HepG2 (cell line): ENCODE measurements around the gene NDE1. TPM values are rescaled to one million over a fixed set of nuclear protein-coding genes. Genes with fewer than 3 reads are reported as not detected.

Experiments used
- CBFB ChIP-seq: sonication (generic); formaldehyde crosslinking; IDR thresholded peaks from 2 replicates; pipeline ENCODE4 v1.4.0; 2020; ENCODE audit warnings: missing genetic modification reagents
- CENPX ChIP-seq: sonication (generic); formaldehyde crosslinking; IDR thresholded peaks from 2 replicates; pipeline ENCODE4 v1.9.0; 2021; ENCODE audit warnings: mild to moderate bottlenecking, missing genetic modification reagents, moderate library complexity
- EZH2 ChIP-seq: conservative IDR thresholded peaks from 2 replicates; pipeline ENCODE4 v1.6.1; 2012; ENCODE audit warnings: mild to moderate bottlenecking, low read depth, low read length, moderate library complexity
- FLYWCH1 ChIP-seq: sonication (generic); formaldehyde crosslinking; IDR thresholded peaks from 2 replicates; pipeline ENCODE4 v1.8.1; 2023; ENCODE audit warnings: mild to moderate bottlenecking, missing genetic modification reagents
- NFIC ChIP-seq: IDR thresholded peaks from 2 replicates; pipeline ENCODE4 v1.6.1; 2012; ENCODE audit warnings: mild to moderate bottlenecking, low read length, inconsistent platforms
- NFKBIZ ChIP-seq: IDR thresholded peaks from 2 replicates; pipeline ENCODE4 v1.6.1; 2018; ENCODE audit warnings: missing genetic modification reagents, missing compliant biosample characterization
- PLSCR1 ChIP-seq: sonication (generic); formaldehyde crosslinking; IDR thresholded peaks from 2 replicates; pipeline ENCODE4 v1.5.0; 2020; ENCODE audit warnings: missing genetic modification reagents, mild to moderate bottlenecking, borderline replicate concordance
- ZBED4 ChIP-seq: sonication (generic); formaldehyde crosslinking; IDR thresholded peaks from 2 replicates; pipeline ENCODE4 v1.4.0; 2020; ENCODE audit warnings: missing genetic modification reagents, borderline replicate concordance
- ZBTB49 ChIP-seq: sonication (generic); formaldehyde crosslinking; IDR thresholded peaks from 2 replicates; pipeline ENCODE4 v1.4.0; 2020; ENCODE audit warnings: missing genetic modification reagents, borderline replicate concordance
- ZGPAT ChIP-seq: IDR thresholded peaks from 2 replicates; pipeline ENCODE4 v1.6.1; 2016; ENCODE audit warnings: mild to moderate bottlenecking
- ZNF101 ChIP-seq: sonication (generic); formaldehyde crosslinking; IDR thresholded peaks from 2 replicates; pipeline ENCODE4 v1.4.0; 2020; ENCODE audit warnings: mild to moderate bottlenecking, low read depth, missing genetic modification reagents, borderline replicate concordance
- ZNF232 ChIP-seq: sonication (generic); formaldehyde crosslinking; IDR thresholded peaks from 2 replicates; pipeline ENCODE4 v1.4.0; 2020; ENCODE audit warnings: missing genetic modification reagents, borderline replicate concordance
- ZNF574 ChIP-seq: sonication (generic); formaldehyde crosslinking; IDR thresholded peaks from 2 replicates; pipeline ENCODE4 v1.4.0; 2020; ENCODE audit warnings: missing genetic modification reagents
- ZNF704 ChIP-seq: sonication (generic); formaldehyde crosslinking; IDR thresholded peaks from 2 replicates; pipeline ENCODE4 v1.8.1; 2023; ENCODE audit warnings: mild to moderate bottlenecking, inconsistent platforms, moderate library complexity, missing genetic modification reagents, borderline replicate concordance
- polyA plus RNA-seq, 8 experiments: library from polyadenylated mRNA; depleted of rRNA in 3 of 8; stranded (reverse) in 7 of 8; unstranded in 1 of 8; fragments of >200 nt; fragmentation: Illumina TruSeq in 4 of 8; extraction: Trizol in 4 of 8; gene quantifications; 2 replicates each; pipeline versions ENCODE4 v1.2.1 to v1.2.3, GENCODE V29; 2011 to 2016; ENCODE audit warnings: low read depth in 4 of 8, missing spikeins in 1 of 8, mixed read lengths in 1 of 8; ENCODE audit not compliant: insufficient read depth in 1 of 8
- total RNA-seq, 5 experiments: library from RNA; depleted of rRNA; stranded (reverse); fragments of >200 nt; fragmentation: Illumina TruSeq; extraction: Trizol; gene quantifications; 2 replicates each; pipeline ENCODE4 v1.2.3, GENCODE V29; 2016; ENCODE audit warnings: low read depth in 1 of 5

NDE1 gene
- total and polyA plus RNA-seq, 2 of the 13 experiments (the other 11 are each of a cell fraction or from before 2014, with no cell fraction given): 40.9 to 72.5 TPM

- 0 out of 2 replicates have a peak, but pooled peaks have one; percentile 33 for TF ChIP-seq ZBED4 (CRISPR knock-in tag)
- no peak for TF ChIP-seq ZNF704 (CRISPR knock-in tag)
- TF ChIP-seq ZBTB49 (CRISPR knock-in tag): no peak
- TF ChIP-seq ZGPAT (CRISPR knock-in tag): peak; percentile 95
- no peak for TF ChIP-seq ZNF232
- no peak for TF ChIP-seq CBFB (CRISPR knock-in tag)
- TF ChIP-seq ZNF574 (CRISPR knock-in tag): no peak
- TF ChIP-seq CENPX: no peak
- no peak for TF ChIP-seq ZNF101 (CRISPR knock-in tag)
- TF ChIP-seq NFIC: peak; percentile 83; the same call in 1 of the 2 replicates
- TF ChIP-seq EZH2: no peak
- no peak for TF ChIP-seq PLSCR1 (CRISPR knock-in tag)
- 0 out of 2 replicates have a peak, but pooled peaks have one; percentile 59 for TF ChIP-seq NFKBIZ (CRISPR knock-in tag)
- no peak for TF ChIP-seq FLYWCH1
Observed at GRCh38 chr16:15608398-15609285, 41.4 kb upstream of the NDE1 start (continued).
